Cardiac fibroblast (primary cell): ENCODE data around the gene SCIMP.
A peak's percentile ranks its signal among the peaks of the same experiment; 100 is the strongest.

Source experiments
- DNase-seq, 2 donors: peaks; one replicate each; pipeline versions ENCODE4 v3.0.0 to v3.0.0-alpha.2; 2010; ENCODE audit warnings: low read depth in 2 of 2
- H3K4me3 ChIP-seq, 2 donors: replicated peaks in 1 of 2; 1 replicate in 1 of 2; 2 replicates in 1 of 2; pipeline ENCODE4 v1.5.1; 2011; ENCODE audit warnings: low read depth in 2 of 2, low read length in 2 of 2, mild to moderate bottlenecking in 2 of 2, moderate library complexity in 1 of 2
- CTCF ChIP-seq: IDR thresholded peaks from one replicate; pipeline ENCODE4 v1.5.1; 2011; ENCODE audit warnings: low read depth, mild to moderate bottlenecking, low read length, inconsistent platforms

SCIMP gene

DNA sequence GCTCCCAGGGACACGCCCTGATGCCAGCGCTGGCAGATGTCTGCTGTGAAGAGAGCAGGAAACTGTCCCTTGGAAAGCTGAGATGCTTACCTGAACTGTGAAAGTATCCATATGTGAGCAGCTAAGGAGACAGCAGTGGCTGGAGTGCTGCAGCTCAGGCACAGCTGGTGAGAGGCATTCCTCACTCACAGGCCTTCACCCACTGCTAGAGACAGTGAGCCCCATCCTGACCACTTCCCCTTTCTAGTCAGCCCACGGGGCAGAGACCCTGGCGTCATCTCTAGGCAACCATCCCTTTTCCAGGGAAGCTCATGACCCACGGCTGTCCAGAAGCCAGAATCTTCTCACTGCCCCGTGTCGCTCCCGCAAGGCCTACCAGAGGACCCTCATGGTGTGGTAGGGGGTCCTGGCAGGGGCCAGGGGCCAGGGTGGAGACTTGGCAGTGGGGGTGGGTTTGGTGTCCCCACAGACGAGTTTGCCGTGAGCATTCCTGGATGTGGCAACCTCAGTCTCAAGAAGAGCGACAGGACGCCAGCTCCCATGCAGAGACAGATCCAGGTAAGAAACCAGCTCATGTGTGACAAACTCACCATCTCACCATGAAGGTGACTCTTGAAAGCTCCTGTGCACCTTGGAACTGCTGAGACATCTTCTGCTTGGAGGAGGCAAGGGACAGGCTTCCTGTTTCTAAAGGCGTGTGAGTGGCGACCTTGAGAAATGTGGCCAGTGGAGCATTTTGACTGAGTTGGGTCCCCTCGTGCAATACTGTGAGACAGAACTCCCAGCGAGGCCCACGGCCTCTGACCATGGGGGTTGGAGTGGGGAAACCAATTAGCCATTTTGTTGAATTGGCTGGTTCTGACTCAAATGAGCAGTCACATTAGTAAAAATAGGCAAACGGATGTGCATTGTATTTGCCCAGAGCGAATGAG, at the start of gene SCIMP:
Gene SCIMP (minus strand): TSS at position 216 of the 932 bp plus-strand sequence. CDS start 105 bp downstream, at position 111.
- H3K4me3 ChIP-seq, result no peak within 1 kb of the TSS
- no peak for DNase-seq
- no peak for TF ChIP-seq CTCF

DNA sequence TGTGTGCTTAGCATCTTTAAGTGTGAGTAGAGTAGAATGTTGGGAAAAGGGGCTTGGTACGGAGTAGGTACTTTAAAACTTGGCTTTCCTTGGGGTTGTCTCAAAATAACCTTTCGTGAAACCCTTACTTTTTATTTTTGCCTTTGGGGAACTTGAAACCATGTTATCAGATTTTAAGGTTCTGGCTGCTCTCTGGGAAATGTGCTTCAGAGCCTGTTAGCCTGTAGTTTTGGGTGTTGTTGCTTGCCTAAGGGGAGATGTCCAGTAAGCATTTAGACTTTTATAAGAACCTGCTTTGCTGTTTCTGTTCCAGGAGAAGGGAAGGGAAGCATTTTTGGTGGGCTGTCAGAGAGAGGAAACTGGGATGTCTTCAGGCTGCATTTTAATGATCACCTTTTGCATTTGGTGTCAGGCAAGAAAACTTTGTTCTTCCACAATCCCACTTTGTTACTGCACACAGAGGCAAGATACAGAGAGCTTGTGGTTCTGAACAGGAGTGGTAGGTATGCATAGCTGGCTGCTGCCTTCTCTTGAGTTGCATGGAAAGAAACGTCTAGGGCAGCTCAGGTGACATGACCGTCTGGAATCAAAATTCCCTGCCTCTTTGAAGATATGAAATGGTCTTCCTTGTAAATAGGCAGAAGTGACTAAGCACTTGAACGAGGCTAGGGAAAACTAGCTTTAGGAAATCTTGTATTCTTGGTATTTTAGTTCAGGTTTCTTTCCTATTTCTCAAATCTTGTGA, 49.1 kb upstream of the SCIMP start:
- DNase-seq, result peak; percentile 12 to 13

GRCh38 chr17:5282642-5283217, 48.1 kb upstream of the SCIMP start:
- peak; percentile 17 to 31 for DNase-seq
- H3K4me3 ChIP-seq, result peak overlapping the region; percentile 70

More for the DNA sequence above, 49.1 kb upstream of the SCIMP start:
- H3K4me3 ChIP-seq, result peak overlapping the region; percentile 14 to 70
- TF ChIP-seq CTCF, result no peak

GRCh38 chr17:5281814-5282641, 47.4 kb upstream of the SCIMP start, which contains the start of gene RABEP1:
TSS of gene RABEP1 (plus strand) at chr17:5282284. CDS start at chr17:5282487, 203 bp downstream.
- peak; percentile 89 to 95 for DNase-seq
- H3K4me3 ChIP-seq, result peak within 1 kb of the TSS; percentile 70
- peak; percentile 36 for TF ChIP-seq CTCF

More at GRCh38 chr17:5282642-5283217, 48.1 kb upstream of the SCIMP start:
- TF ChIP-seq CTCF, result no peak

DNA sequence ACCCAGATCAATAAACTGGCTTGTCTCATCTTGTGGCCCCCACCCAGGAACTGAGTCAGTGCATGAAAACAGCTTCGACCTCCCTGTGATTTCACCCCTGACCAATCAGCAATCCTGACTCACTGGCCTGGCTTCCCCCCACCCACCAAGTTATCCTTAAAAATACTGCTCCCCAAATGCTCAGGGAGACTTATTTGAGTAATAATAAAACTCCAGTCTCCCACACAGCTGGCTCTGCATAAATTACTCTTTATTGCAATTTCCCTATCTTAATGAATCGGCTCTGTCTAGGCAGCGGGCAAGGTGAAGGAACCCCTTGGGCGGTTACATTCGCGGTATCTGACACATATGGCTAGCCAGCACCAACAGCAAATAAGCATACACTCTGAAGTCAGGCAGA, 37.7 kb upstream of the SCIMP start:
- no peak for TF ChIP-seq CTCF
- H3K4me3 ChIP-seq, result no peak overlapping the region
- DNase-seq, result no peak
